Measurements from ENCODE around the gene ALPI.

DNA sequence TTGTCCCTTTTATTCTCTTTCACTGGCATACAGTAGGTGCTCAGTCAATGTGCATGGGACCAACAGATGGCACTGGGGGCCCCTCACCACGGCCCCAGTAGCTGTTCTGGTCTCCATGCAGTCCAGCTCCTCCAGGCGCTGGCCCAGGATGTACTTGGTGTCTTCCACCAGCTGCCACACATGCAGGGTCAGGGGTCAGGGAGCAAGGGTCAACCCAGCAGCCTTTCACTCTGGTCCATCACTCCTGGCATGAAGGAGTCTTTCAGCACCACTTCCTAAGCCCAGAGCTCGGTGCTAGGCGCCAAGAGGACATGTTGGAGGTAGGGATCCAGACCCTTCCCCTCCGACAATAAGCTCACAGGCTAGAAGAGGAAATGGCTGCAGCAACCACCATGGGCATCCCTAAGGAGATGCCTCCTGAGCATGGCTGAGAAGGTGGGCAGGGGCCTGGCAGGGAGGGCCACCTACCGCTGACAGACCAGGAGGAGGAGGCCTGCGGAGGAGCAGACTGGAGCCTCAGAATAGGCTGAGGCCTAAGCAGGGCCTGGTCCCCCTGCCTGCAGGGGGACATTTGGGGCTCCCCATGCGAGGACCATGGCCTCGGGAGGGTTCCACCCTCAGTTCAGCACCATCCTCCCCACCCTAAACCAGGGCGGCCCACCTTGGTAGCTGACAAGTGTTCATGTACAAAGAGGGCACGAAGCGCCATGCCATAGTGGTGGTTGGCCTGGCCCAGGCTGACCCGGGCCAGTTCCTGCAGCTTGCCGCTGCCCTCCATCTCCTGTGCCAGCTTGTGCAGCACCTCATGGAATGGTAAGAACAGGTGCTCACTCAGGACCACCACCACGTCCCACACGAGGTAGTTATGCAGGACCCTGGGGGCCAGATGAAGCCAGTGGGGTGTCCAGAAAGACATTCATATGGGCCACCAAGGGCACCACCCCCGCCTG, 39.2 kb upstream of the ALPI start:
- TF ChIP-seq ELF1 (IDR thresholded peaks at IDR 0.05; ENCODE audit: borderline replicate concordance, low read depth) = no peak
- TF ChIP-seq, protein P1, sequence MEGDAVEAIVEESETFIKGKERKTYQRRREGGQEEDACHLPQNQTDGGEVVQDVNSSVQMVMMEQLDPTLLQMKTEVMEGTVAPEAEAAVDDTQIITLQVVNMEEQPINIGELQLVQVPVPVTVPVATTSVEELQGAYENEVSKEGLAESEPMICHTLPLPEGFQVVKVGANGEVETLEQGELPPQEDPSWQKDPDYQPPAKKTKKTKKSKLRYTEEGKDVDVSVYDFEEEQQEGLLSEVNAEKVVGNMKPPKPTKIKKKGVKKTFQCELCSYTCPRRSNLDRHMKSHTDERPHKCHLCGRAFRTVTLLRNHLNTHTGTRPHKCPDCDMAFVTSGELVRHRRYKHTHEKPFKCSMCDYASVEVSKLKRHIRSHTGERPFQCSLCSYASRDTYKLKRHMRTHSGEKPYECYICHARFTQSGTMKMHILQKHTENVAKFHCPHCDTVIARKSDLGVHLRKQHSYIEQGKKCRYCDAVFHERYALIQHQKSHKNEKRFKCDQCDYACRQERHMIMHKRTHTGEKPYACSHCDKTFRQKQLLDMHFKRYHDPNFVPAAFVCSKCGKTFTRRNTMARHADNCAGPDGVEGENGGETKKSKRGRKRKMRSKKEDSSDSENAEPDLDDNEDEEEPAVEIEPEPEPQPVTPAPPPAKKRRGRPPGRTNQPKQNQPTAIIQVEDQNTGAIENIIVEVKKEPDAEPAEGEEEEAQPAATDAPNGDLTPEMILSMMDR (IDR thresholded peaks at IDR 0.05 in 2 of 3, conservative IDR thresholded peaks at IDR 0.05 in 1 of 3; ENCODE audit: borderline replicate concordance in 1 of 3, insufficient read depth in 1 of 3, low read depth in 2 of 3, low read length in 2 of 3) = no peak

All from HCT116 (cell line).